Activated CD4-positive, alpha-beta T cell treated with anti-CD3 and anti-CD28 coated beads for 36 hours (primary cell): ENCODE data around the gene SLC22A6. TPM values are rescaled to one million over a fixed set of nuclear protein-coding genes. Genes with fewer than 3 reads are reported as not detected.

Source experiments
- ATAC-seq: fragments of 200-7000 bp; cut with Tn5 transposase; one replicate; pipeline ENCODE4 v1.10.0; 2021; ENCODE audit warnings: mild to moderate bottlenecking, moderate library complexity
- CTCF ChIA-PET: fragments of 350-600 bp; sonication (Branson Sonifier 250); formaldehyde crosslinking; loops from one replicate; lab custom pipeline; 2021; ENCODE audit warnings: antibody characterized with exemption; lab: Charles Lee
- POLR2A ChIA-PET: fragments of 350-600 bp; sonication (Branson Sonifier 250); formaldehyde crosslinking; loops from one replicate; lab custom pipeline; 2021; ENCODE audit warnings: antibody characterized with exemption, inconsistent platforms; lab: Charles Lee
- DNase-seq: peaks from one replicate; pipeline ENCODE4 v3.0.0-alpha.2; 2020
- H3K27ac Mint-ChIP-seq: one replicate; pipeline ENCODE4 v1.8.0; 2021; ENCODE audit warnings: mixed read lengths
- H3K27me3 Mint-ChIP-seq: one replicate; pipeline ENCODE4 v1.8.0; 2021; ENCODE audit warnings: mixed read lengths
- H3K36me3 Mint-ChIP-seq: one replicate; pipeline ENCODE4 v1.8.0; 2021; ENCODE audit warnings: low read depth, mixed read lengths
- H3K4me1 Mint-ChIP-seq: one replicate; pipeline ENCODE4 v1.8.0; 2021; ENCODE audit warnings: mixed read lengths
- H3K4me3 Mint-ChIP-seq: one replicate; pipeline ENCODE4 v1.8.0; 2021; ENCODE audit warnings: mild to moderate bottlenecking, moderate library complexity, mixed read lengths
- H3K9me3 Mint-ChIP-seq: one replicate; pipeline ENCODE4 v1.8.0; 2021; ENCODE audit warnings: low read depth, mixed read lengths
- intact Hi-C, 2 experiments: fragments of 100-400 bp; cut with DNase I in 1 of 2; cut with micrococcal nuclease in 1 of 2; formaldehyde crosslinking; loops; one replicate each; pipeline versions ENCODE4 v1.14.2 to v1.15.1; 2022 to 2024; cut with DNase I, micrococcal nuclease
- total RNA-seq, 2 experiments: library from RNA; stranded (reverse); gene quantifications; one replicate each; pipeline ENCODE4 v1.2.3, GENCODE V29; 2021

SLC22A6 gene
- total RNA-seq, 2 experiments from 2014 or later, result not detected

DNA sequence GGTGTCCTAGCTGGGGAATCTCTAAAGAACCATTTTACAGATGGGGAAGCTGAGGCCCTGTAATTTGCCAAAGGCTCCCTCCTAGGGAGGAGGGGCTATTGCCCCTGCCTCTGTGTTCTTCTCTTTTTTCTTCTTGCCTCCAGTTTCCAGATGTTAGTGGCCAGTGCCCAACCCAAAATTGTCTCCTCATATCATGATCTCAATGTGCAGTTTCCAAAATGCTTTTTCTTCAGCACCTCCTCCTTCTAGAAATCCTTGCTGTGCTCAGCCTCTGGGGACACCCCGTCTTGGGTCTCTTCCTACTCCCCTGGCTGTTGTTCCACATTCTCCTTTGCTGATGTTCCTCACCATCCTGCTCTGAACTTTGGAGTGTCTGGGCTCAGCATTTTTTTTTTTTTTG, 54.1 kb downstream of the SLC22A6 start:
- DNase-seq (no peak), ATAC-seq (no peak)
- H3K9me3 Mint-ChIP-seq, result no peaks in the 10 kb centered on the region
- no peaks in the 10 kb centered on the region for H3K36me3 Mint-ChIP-seq
- peaks cover 54% of the 10 kb centered on the region for H3K27me3 Mint-ChIP-seq
- no peak overlapping the region for H3K27ac Mint-ChIP-seq
- no peak overlapping the region for H3K4me3 Mint-ChIP-seq
- peaks cover 6% of the 10 kb centered on the region for H3K4me1 Mint-ChIP-seq
- ChIA-PET CTCF (interaction anchor here (0.7 to 1.0 kb wide), 2 partner anchors 24 to 536 kb away, joined by 4 to 5 read pairs; no protein-coding TSS in a partner anchor), POLR2A (no interaction called here)
- intact Hi-C loops, result no loop called here

DNA sequence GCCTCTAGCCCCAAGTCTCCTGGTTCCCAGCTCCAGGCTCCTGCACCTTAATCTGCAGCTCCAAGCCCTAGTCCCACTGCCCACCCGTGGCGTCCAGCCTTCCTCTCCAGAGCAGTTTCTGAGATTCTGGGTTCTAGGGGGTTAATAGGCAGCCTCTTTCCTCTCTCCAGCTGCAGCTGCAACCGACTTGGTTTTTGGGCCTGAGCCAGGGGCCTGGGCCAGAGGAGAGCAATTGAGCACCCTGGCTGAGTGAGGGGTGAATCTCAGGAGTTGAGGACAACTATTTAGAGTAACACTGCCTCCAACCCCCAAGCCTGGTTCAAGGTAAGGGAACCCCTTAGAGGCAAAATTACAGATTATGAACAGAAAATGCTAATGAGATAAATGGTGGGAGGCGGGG, 54.6 kb downstream of the SLC22A6 start:
- Mint-ChIP-seq H3K4me1 (peaks cover 12% of the 10 kb centered on the region), H3K36me3 (no peaks in the 10 kb centered on the region), H3K9me3 (no peaks in the 10 kb centered on the region), H3K27ac (no peak overlapping the region), H3K27me3 (peaks cover 59% of the 10 kb centered on the region), H3K4me3 (no peak overlapping the region)
- POLR2A ChIA-PET, result no interaction called here
- ATAC-seq, result no peak
- intact Hi-C loops, result no loop called here
- CTCF ChIA-PET, result interaction anchor here (0.7 kb wide), 1 partner anchor 535 kb away, joined by 4 read pairs; no protein-coding TSS in a partner anchor
- no peak for DNase-seq

DNA sequence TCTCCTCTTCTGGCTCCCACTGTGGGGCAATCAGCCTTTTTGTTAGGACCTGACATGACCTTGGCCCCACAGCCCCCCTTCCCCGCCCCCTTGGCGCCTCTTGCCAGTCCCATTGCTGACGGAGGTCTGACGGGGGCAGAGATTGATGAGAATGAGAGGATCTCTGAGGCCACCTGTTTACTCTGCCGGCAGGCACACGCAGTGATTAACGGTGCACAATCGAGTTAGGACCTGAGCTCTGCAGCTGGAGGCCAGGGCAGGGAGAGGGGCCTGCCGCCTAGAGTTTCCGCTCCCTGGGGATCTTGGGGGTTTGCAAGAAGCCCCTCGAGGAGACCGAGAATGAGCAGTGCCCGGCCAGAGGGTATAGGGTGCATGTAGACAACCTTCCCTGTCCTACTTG, 56.8 kb downstream of the SLC22A6 start:
- no peaks in the 10 kb centered on the region for H3K9me3 Mint-ChIP-seq

DNA sequence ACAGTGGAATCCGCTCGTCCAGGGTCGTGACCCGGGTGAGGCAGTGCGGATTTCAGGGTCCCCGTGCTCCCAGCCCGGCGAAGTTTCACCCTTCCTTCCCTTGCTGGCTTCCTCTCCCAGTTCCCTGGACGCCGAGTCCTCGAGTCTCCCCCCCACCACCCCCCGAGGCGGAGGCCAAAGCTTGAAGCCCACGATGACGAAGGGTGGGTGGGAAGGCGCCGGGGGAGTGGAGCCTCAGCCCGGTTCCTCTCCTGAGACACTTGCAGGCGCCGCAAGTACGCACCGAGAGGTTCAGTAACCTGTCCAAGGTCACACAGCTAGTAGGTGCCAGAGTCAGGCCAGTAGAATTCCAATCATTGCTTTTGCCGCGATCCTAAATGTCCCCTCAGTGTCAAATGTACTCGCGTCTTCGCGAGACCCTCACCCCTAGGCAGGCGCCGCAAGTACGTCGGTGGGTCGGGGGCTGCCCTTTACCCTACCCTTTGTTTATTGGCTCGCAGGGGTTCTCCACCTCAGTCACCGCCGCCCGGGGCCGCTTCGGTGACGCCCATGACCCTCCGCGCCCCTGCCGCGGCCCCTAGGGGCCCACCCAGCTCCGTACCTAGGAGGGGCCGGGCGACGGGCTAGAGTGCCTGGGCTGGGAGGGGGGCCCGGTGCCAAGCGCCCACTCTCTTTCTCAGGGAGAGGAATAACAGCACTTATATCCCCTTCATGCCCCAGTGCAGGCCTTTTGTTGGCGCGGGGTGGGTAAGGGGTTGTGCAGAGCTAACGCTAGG, 57.9 kb downstream of the SLC22A6 start:
- H3K9me3 Mint-ChIP-seq, result no peaks in the 10 kb centered on the region
- peaks cover 30% of the 10 kb centered on the region for H3K4me1 Mint-ChIP-seq
- ChIA-PET CTCF (interaction anchor here (0.8 to 4.1 kb wide), 3 partner anchors 20 to 279 kb away, joined by 3 to 23 read pairs (median 3); no protein-coding TSS in a partner anchor), POLR2A (no interaction called here)
- H3K27ac Mint-ChIP-seq, result no peak overlapping the region
- H3K4me3 Mint-ChIP-seq, result no peak overlapping the region
- no peak for DNase-seq
- ATAC-seq, result no peak
- no peaks in the 10 kb centered on the region for H3K36me3 Mint-ChIP-seq
- intact Hi-C loops, result loop anchor here in 1 of 2 experiments (5.0 kb wide), 1 partner anchor 50 kb away; no protein-coding TSS in a partner anchor
- H3K27me3 Mint-ChIP-seq, result peaks cover 77% of the 10 kb centered on the region

More for the DNA sequence above, 56.8 kb downstream of the SLC22A6 start:
- intact Hi-C loops, result loop anchor here in 1 of 2 experiments (5.0 kb wide), 1 partner anchor 49 kb away; no protein-coding TSS in a partner anchor
- no peak for ATAC-seq
- Mint-ChIP-seq H3K4me1 (peaks cover 21% of the 10 kb centered on the region), H3K27me3 (peaks cover 70% of the 10 kb centered on the region), H3K36me3 (no peaks in the 10 kb centered on the region), H3K4me3 (no peak overlapping the region), H3K27ac (no peak overlapping the region)
- ChIA-PET CTCF (interaction anchor here (0.6 to 4.1 kb wide), 2 partner anchors 21 to 756 kb away, joined by 4 to 23 read pairs; no protein-coding TSS in a partner anchor), POLR2A (no interaction called here)
- no peak for DNase-seq

Other genes starting within 250 kb of the SLC22A6 start
- 10 to 100 TPM in 1 of 2 experiments, 1 to 10 TPM in 1; 6.0 to 10.2 TPM for gene ZBTB3, start 230.8 kb downstream of the SLC22A6 start, total RNA-seq
- gene POLR2G, start 223.4 kb downstream of the SLC22A6 start, total RNA-seq, result 100 to 1,000 TPM in 1 of 2 experiments, 10 to 100 TPM in 1; 87.1 to 125 TPM
- 10 to 100 TPM; 10.2 to 12.6 TPM for gene TAF6L, start 213.6 kb downstream of the SLC22A6 start, total RNA-seq
- 10 to 100 TPM; 19.5 to 35.9 TPM for gene TMEM179B, start 197.6 kb downstream of the SLC22A6 start, total RNA-seq
- 10 to 100 TPM; 11.1 to 12.6 TPM for gene TMEM223, start 193.0 kb downstream of the SLC22A6 start, total RNA-seq
- gene NXF1, start 179.5 kb downstream of the SLC22A6 start, total RNA-seq, result 10 to 100 TPM; 89.5 to 97.6 TPM
- 10 to 100 TPM; 19.3 to 21.8 TPM for gene STX5, start 152.9 kb downstream of the SLC22A6 start, total RNA-seq
- under 1 TPM in 1 of 2 experiments, not detected in 1; 0.42 TPM for gene TEX54, start 152.1 kb downstream of the SLC22A6 start, total RNA-seq
- gene WDR74, start 145.4 kb downstream of the SLC22A6 start, total RNA-seq, result 10 to 100 TPM; 83.1 to 93.1 TPM
- gene SLC3A2, start 104.1 kb downstream of the SLC22A6 start, total RNA-seq, result 100 to 1,000 TPM; 401 to 402 TPM
- gene CHRM1, start 63.6 kb downstream of the SLC22A6 start, total RNA-seq, result not detected
- gene SLC22A8, start 30.9 kb upstream of the SLC22A6 start, total RNA-seq, result not detected
- gene SLC22A24, start 159.3 kb upstream of the SLC22A6 start, total RNA-seq, result not detected